AG09319 (cell line): ENCODE data around the gene CRABP2.

Source experiments
- DNase-seq: peaks from one replicate; pipeline ENCODE4 v3.0.0-alpha.2; 2010; ENCODE audit warnings: low read depth; ENCODE audit errors: extremely low read depth
- TF ChIP-seq, protein P1 (sequence below): IDR thresholded peaks from 2 replicates; pipeline ENCODE4 v1.5.1; 2011; ENCODE audit warnings: low read depth, mild to moderate bottlenecking, inconsistent platforms, low read length, moderate library complexity

CRABP2 gene

DNA sequence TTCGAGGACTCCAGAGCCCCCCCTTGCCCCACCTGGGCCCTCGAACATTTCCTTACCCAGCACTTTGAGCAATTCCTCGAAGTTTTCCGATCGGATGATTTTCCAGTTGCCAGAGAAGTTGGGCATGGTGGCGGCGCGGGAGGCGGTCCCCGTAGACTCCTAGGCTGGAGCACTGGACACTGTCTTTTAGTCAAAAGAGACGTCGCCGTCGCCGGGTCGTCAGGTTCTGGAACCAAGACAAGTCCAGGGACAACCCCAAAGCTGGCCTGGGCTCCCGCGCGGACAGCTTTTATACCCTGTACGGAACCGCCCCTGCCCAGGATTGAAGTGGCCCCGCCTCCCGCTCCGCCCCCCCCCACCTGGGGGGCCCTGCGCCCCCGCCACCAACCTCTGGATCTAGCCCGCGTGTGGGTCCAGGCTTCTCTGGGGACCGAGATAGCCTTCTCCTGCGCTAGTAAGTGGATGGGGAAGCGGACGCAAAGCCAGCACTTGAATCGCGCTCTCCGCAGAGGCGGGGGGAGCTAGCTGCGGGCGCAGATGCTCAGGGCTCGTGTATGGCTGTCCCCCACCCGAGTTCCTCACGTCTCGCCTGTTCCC lies at the start of gene CRABP2:
TSS of gene CRABP2 (minus strand) at position 263 of the 597 bp plus-strand sequence. CDS start at position 126, 137 bp downstream.
- DNase-seq = no peak
- TF ChIP-seq, protein P1, sequence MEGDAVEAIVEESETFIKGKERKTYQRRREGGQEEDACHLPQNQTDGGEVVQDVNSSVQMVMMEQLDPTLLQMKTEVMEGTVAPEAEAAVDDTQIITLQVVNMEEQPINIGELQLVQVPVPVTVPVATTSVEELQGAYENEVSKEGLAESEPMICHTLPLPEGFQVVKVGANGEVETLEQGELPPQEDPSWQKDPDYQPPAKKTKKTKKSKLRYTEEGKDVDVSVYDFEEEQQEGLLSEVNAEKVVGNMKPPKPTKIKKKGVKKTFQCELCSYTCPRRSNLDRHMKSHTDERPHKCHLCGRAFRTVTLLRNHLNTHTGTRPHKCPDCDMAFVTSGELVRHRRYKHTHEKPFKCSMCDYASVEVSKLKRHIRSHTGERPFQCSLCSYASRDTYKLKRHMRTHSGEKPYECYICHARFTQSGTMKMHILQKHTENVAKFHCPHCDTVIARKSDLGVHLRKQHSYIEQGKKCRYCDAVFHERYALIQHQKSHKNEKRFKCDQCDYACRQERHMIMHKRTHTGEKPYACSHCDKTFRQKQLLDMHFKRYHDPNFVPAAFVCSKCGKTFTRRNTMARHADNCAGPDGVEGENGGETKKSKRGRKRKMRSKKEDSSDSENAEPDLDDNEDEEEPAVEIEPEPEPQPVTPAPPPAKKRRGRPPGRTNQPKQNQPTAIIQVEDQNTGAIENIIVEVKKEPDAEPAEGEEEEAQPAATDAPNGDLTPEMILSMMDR = no peak

DNA sequence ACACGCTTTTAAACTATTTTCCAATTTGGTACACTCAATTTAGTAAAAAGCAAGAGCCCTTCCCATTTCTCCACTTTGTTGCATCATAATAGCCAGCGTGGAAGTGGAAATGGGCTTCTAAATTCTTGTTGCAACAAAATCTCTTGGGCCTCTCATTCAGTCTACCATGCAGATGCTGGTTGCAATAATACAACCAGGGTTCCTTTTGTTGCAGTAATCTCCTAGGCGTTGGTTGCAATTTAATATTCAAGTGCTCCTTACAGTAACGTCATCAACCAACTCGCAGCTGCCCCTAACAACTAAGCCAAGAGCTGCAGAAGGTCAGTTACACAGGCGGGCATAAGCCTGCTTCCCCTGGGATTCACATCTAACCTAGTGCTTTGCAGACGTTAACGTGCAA lies 48.8 kb upstream of the CRABP2 start:
- DNase-seq = no peak
- TF ChIP-seq, protein P1 = no peak

DNA sequence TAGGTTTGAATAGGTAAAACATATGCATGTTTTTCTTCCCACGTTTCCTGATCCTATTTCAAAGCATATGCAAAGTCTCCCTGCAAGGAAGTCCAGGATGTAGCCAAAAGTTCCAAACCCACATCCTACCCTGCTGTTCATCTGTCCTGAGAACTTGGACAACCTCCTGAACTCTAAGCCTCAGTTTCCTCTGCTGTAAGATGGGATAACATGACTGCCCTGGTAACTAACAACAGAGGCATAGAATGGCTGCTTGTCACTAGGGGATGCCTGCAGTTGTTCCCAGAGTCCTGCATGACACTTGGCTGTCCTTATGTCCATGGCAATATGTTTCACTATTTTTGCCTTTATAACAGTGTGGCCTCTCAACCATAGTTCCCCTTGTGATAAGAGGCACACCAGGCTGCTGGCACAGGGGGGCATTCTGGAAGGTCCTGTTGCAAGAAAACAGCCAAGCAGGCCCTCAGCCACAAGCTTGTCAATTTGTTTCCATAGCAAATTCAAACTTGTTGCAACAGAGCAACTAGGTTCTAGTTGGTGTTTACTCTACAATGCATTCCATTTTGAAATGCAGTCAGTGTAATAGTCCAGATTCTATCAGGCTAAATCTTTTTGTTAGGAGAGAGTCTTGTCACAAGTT lies 47.6 kb upstream of the CRABP2 start:
- peak; percentile 29 for DNase-seq
- TF ChIP-seq, protein P1 = no peak

DNA sequence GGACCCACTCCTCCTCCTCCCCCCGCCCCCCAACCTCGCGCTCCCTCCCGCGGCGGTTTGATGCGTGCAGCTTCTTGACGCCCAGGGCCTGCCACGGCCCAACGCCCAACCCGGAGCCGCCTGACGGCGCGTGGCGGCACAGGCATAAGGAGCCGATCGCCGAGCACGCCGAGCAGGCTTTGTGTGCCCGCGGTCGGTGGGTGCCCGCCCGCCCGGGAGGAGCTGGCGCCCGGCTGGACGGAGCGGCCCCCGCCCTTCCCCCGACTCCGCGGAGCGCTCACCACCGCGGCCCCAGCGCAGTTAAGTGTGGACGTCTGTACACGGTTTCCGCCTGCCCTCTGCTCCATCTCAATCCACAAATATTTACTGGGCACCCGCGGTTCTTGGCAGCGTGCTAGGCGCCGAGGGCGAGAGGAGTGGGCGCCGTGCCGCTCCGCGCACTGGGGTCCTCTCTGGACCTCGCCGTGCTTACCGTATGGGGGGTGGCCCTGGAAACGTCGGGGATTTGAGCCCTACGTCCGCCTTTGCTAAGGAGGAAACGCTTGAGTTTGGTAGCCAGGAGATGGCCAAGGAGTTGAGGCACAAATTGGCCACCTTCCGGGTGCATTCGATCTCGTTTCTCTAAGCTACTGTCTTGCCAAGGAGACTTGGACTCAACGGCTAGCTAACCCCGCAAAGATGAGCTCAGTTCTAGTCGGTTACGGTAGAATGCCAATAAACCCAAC lies 46.5 kb upstream of the CRABP2 start:
- TF ChIP-seq, protein P1 = no peak; the same call in 1 of the 2 replicates
- DNase-seq = peak; percentile 92

DNA sequence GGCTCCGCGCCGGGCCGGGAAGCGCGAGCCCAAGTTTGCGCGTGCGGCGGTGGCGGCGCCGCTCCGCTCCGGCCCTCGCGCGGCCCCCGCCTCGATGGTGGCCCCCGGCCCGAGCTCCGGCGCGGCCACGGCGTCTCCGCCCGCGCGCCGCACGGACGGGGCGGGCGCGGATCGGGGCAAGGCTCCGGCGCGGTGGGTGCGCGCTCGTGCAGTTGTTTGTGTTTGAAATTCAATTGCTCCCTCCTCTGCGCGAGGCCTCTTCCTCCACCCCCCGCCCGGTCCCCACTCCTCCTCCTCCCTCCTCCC lies 46.0 kb upstream of the CRABP2 start, which contains the start of gene HDGF:
TSS of gene HDGF (minus strand) at position 225 of the 306 bp plus-strand sequence. CDS start 246 bp downstream, outside the sequence.
- TF ChIP-seq, protein P1 = no peak
- DNase-seq = no peak

DNA sequence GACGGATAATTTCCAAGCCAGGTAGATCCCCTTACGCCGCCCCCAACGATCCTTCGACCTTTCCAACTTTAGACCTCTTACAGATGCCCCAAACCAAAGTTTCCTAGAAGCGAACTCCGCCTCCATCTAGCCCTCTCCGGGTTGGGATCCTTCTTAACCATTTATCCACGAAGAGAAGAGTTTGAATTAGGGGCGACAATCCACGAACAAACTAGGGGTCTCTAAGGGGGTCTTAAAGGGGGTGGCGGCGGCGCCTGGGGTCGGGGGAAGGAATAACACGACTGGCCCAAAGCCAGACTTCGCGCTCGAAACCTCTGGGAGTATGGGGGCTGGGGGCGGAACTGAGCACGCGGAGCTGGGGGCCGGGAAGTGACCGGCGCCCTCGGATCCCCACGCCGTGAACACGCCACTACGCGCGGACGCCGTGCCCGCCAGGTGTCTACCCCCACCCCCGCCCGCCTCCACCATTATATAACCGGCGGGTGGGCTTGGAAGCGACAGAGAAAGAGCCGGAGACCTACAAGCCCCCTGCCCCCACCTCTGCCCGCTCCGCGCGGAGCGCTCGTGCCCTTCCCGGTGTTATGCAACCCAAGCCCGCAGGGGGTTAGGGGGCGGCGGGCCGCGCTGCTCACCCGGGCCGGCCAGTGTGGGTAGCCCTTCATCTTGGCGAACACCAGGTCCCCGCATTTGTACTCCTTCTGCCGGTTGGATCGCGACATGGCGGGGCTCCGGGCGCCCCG lies 45.5 kb upstream of the CRABP2 start:
- TF ChIP-seq, protein P1 = no peak
- DNase-seq = no peak
